ENCODE results near the gene ZNF276. TPM values are rescaled to one million over a fixed set of nuclear protein-coding genes. Genes with fewer than 3 reads are reported as not detected.

ZNF276 gene
- total and polyA plus RNA-seq, 2 donors (not counting 1 experiment from before 2014, with no cell fraction given), result 82.7 to 110 TPM

GRCh38 chr16:89784406-89784805 lies 63.1 kb downstream of the ZNF276 start:
- no peak for TF ChIP-seq EZH2 (IDR thresholded peaks at IDR 0.05; ENCODE audit: borderline replicate concordance, insufficient read depth, low read depth, low read length, poor library complexity, severe bottlenecking)
- TF ChIP-seq CTCF (IDR thresholded peaks at IDR 0.05), result no peak
- Histone ChIP-seq H3K79me2 (ENCODE audit: control insufficient read depth, insufficient read depth, low read length) (no peaks in the 10 kb centered on the region), H3K27me3 (replicated peaks in 1 of 4; ENCODE audit: control extremely low read depth in 1 of 4, control insufficient read depth in 3 of 4, insufficient read depth in 4 of 4, low read length in 3 of 4) (no peaks in the 10 kb centered on the region), H3K36me3 (replicated peaks in 1 of 2; ENCODE audit: control extremely low read depth in 1 of 2, control insufficient read depth in 1 of 2, extremely low read depth in 1 of 2, insufficient read depth in 2 of 2, low read length in 1 of 2) (no peaks in the 10 kb centered on the region), H2AFZ (ENCODE audit: insufficient read depth, low read depth, low read length, poor library complexity, severe bottlenecking) (no peak overlapping the region), H3K9me3 (ENCODE audit: control extremely low read depth in 1 of 3, control insufficient read depth in 2 of 3, insufficient read depth in 1 of 3, low read length in 2 of 3) (no peaks in the 10 kb centered on the region), H3K4me2 (replicated peaks; ENCODE audit: low read depth, low read length, poor library complexity, severe bottlenecking) (no peak overlapping the region), H3K4me3 (ENCODE audit: control extremely low read depth in 1 of 5, extremely low read depth in 1 of 5, insufficient read depth in 1 of 5, low read depth in 2 of 5, low read length in 4 of 5) (no peak overlapping the region), H3K4me1 (ENCODE audit: control insufficient read depth in 2 of 2, insufficient read depth in 2 of 2, low read length in 2 of 2) (no peaks in the 10 kb centered on the region), H4K20me1 (ENCODE audit: control insufficient read depth, insufficient read depth, low read length, poor library complexity, severe bottlenecking) (no peaks in the 10 kb centered on the region), H3K9ac (ENCODE audit: low read length) (no peak overlapping the region), H3K27ac (ENCODE audit: low read length in 2 of 2) (no peak overlapping the region)
- H3K27ac Mint-ChIP-seq, result no peak overlapping the region
- H3K4me1 Mint-ChIP-seq, result no peaks in the 10 kb centered on the region
- H3K9me3 Mint-ChIP-seq (ENCODE audit: insufficient read depth), result no peaks in the 10 kb centered on the region
- no peak overlapping the region for H3K4me3 Mint-ChIP-seq
- ATAC-seq (ENCODE audit: low read depth), result no peak
- CTCF ChIA-PET, result interaction anchor here (0.8 kb wide), 1 partner anchor 78 kb away, joined by 3 read pairs; no protein-coding TSS in a partner anchor
- no peaks in the 10 kb centered on the region for H3K27me3 Mint-ChIP-seq
- POLR2A ChIA-PET, result no interaction called here
- WGBS (ENCODE audit: insufficient coverage), result 89% methylated on average over 5 of the region's 7 CpGs
- no peak for DNase-seq
- intact Hi-C loops (cut with micrococcal nuclease), result no loop called here

GRCh38 chr16:89785523-89786155 lies 64.3 kb downstream of the ZNF276 start:
- Histone ChIP-seq H3K9me3 (ENCODE audit: control extremely low read depth in 1 of 3, control insufficient read depth in 2 of 3, insufficient read depth in 1 of 3, low read length in 2 of 3) (no peaks in the 10 kb centered on the region), H3K9ac (ENCODE audit: low read length) (no peak overlapping the region), H3K4me3 (ENCODE audit: control extremely low read depth in 1 of 5, extremely low read depth in 1 of 5, insufficient read depth in 1 of 5, low read depth in 2 of 5, low read length in 4 of 5) (no peak overlapping the region), H3K27me3 (replicated peaks in 1 of 4; ENCODE audit: control extremely low read depth in 1 of 4, control insufficient read depth in 3 of 4, insufficient read depth in 4 of 4, low read length in 3 of 4) (no peaks in the 10 kb centered on the region), H3K4me1 (ENCODE audit: control insufficient read depth in 2 of 2, insufficient read depth in 2 of 2, low read length in 2 of 2) (no peaks in the 10 kb centered on the region), H3K79me2 (ENCODE audit: control insufficient read depth, insufficient read depth, low read length) (no peaks in the 10 kb centered on the region), H3K27ac (ENCODE audit: low read length in 2 of 2) (no peak overlapping the region), H3K36me3 (replicated peaks in 1 of 2; ENCODE audit: control extremely low read depth in 1 of 2, control insufficient read depth in 1 of 2, extremely low read depth in 1 of 2, insufficient read depth in 2 of 2, low read length in 1 of 2) (no peaks in the 10 kb centered on the region), H3K4me2 (replicated peaks; ENCODE audit: low read depth, low read length, poor library complexity, severe bottlenecking) (no peak overlapping the region), H4K20me1 (ENCODE audit: control insufficient read depth, insufficient read depth, low read length, poor library complexity, severe bottlenecking) (no peaks in the 10 kb centered on the region), H2AFZ (ENCODE audit: insufficient read depth, low read depth, low read length, poor library complexity, severe bottlenecking) (no peak overlapping the region)
- no peak overlapping the region for H3K27ac Mint-ChIP-seq
- WGBS (ENCODE audit: insufficient coverage), result 94% methylated on average over 7 of the region's 11 CpGs
- no peaks in the 10 kb centered on the region for H3K4me1 Mint-ChIP-seq
- no peaks in the 10 kb centered on the region for H3K9me3 Mint-ChIP-seq (ENCODE audit: insufficient read depth)
- H3K27me3 Mint-ChIP-seq, result no peaks in the 10 kb centered on the region
- TF ChIP-seq CTCF (IDR thresholded peaks at IDR 0.05), result no peak
- TF ChIP-seq EZH2 (IDR thresholded peaks at IDR 0.05; ENCODE audit: borderline replicate concordance, insufficient read depth, low read depth, low read length, poor library complexity, severe bottlenecking), result no peak
- CTCF ChIA-PET, result interaction anchor here (0.7 to 10.6 kb wide), 4 partner anchors 8 to 80 kb away, joined by 3 to 171 read pairs (median 4); no protein-coding TSS in a partner anchor
- POLR2A ChIA-PET, result no interaction called here
- no peak for ATAC-seq (ENCODE audit: low read depth)
- intact Hi-C loops (cut with micrococcal nuclease), result no loop called here
- no peak for DNase-seq
- H3K4me3 Mint-ChIP-seq, result no peak overlapping the region

All from B cell (primary cell).